ENCODE measurements around the gene GNAZ. TPM values are rescaled to one million over a fixed set of nuclear protein-coding genes. Genes with fewer than 3 reads are reported as not detected.

Gene GNAZ
- total and polyA plus RNA-seq, 11 donors = 1.1 to 13.9 (median 2.5) TPM

DNA sequence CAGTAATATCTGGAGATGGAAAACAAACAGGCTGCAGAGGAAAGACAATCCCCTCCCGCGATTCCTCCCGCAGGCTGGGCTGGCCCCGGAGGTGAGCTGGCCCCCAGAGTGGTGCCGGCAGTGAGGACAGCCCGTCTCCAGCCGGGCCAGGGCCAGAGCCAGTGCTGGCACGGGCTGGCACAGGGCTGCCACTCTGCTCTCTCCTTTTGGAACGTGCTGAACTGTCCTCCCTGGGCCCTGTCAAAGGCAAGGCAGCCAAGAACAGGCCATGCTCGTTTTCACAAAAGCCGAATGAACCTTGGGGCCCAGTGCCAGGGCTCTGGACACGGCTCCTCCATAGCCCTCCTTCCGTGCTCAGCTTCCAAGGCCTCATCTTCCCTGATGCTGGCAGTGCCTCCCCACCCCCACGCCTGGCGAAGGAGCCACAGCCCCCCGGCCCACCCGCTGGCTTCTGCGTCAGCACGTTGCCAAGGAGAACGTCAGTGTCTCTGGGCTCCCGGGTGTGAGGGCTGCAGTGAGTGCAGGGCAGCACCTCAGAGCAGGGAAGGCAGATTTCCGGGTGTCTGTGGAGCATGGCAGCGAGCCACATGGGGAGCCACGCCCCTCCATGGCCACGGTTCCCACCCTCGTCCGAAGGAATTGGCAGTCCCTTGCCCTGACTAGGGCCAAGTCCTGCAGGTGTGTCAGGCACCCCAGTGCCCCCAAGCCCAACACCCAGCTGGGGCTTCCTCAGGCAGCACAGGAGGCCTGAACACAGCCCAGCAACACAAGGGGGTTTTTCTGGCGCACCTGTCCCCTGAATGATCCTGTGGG lies 28.6 kb downstream of the GNAZ start:
- peak; percentile 90 to 99 (median 95) for ATAC-seq
- no peaks in the 10 kb centered on the region for H3K9me3 ChIP-seq
- WGBS, 4 donors = 40 to 57% (median 49%) methylated on average over 19 to 28 of the region's 28 CpGs
- H3K27me3 ChIP-seq = no peaks in the 10 kb centered on the region
- DNase-seq = peak in 4 of 5 donors; percentile 25 to 78 (median 68)
- H3K4me1 ChIP-seq = peaks cover 0 to 29% (median 18%) of the 10 kb centered on the region in 12 donors
- TF ChIP-seq, protein P1, sequence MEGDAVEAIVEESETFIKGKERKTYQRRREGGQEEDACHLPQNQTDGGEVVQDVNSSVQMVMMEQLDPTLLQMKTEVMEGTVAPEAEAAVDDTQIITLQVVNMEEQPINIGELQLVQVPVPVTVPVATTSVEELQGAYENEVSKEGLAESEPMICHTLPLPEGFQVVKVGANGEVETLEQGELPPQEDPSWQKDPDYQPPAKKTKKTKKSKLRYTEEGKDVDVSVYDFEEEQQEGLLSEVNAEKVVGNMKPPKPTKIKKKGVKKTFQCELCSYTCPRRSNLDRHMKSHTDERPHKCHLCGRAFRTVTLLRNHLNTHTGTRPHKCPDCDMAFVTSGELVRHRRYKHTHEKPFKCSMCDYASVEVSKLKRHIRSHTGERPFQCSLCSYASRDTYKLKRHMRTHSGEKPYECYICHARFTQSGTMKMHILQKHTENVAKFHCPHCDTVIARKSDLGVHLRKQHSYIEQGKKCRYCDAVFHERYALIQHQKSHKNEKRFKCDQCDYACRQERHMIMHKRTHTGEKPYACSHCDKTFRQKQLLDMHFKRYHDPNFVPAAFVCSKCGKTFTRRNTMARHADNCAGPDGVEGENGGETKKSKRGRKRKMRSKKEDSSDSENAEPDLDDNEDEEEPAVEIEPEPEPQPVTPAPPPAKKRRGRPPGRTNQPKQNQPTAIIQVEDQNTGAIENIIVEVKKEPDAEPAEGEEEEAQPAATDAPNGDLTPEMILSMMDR (IDR thresholded peaks at IDR 0.05) = no peak
- TF ChIP-seq POLR2A (IDR thresholded peaks at IDR 0.05) = no peak
- intact Hi-C loops (cut with DNase I) = no loop called here
- no peak overlapping the region for H3K4me3 ChIP-seq
- H3K27ac ChIP-seq = peak overlapping the region in 10 of 12 donors; percentile 15 to 84 (median 51)
- H3K36me3 ChIP-seq = no peaks in the 10 kb centered on the region

DNA sequence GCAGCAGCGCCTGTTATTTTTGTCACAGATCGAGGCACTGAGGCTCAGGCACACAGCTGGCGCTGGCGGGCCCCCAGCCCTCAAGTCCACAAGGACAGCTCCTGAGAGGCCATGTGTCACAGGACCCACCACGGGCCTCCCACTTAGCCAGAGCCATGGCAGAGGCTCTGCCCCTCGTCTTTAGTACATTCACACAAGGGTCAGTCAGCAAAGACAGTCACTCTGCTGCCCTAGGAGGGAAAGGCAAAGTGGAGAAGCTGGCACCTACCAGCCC lies 29.1 kb downstream of the GNAZ start:
- Histone ChIP-seq H3K27ac (peak overlapping the region in 7 of 12 donors; percentile 47 to 84 (median 66)), H3K4me1 (peaks cover 0 to 29% (median 18%) of the 10 kb centered on the region in 12 donors), H3K9me3 (no peaks in the 10 kb centered on the region), H3K36me3 (no peaks in the 10 kb centered on the region), H3K4me3 (no peak overlapping the region), H3K27me3 (no peaks in the 10 kb centered on the region)
- ATAC-seq (no peak), DNase-seq (no peak)
- WGBS, 4 donors = 88 to 91% (median 90%) methylated on average over 5 to 6 of the region's 6 CpGs
- intact Hi-C loops (cut with DNase I) = no loop called here
- TF ChIP-seq, protein P1 (IDR thresholded peaks at IDR 0.05) = no peak
- no peak for TF ChIP-seq POLR2A (IDR thresholded peaks at IDR 0.05)

DNA sequence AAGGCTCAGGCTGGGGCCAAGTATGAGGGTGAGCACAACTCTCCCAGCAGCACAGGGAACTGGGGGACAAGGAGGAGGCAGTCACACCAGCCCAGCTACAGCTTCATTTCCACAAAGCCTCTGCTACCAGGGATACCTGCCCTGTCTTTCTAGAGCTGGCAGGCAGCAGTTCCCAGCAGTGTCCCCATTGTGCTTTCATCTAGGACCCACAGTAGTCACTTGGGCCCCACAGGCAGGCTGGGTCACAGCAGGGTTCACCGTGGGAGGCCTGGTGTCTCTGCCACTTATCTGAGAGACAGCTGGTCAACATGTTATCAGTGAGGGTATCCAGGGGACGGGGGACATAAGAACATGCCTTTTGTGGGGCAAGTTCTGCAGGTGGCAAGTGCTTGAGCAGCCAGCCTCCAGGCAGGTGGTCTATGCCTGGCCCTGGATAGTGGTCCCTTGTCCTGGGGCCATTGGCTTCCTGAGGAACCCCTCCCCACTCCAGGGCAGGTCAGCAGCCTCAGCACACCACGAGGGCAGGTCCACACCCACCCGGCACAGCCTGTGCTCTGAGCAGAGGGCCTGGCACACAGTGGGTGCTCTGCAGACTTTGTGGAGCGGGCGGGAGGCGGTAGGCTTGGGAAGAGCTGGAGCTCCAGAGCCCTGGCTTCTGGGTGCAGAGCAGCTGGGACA lies 29.9 kb downstream of the GNAZ start:
- H3K4me1 ChIP-seq = peaks cover 0 to 29% (median 18%) of the 10 kb centered on the region in 12 donors
- no peak for ATAC-seq
- WGBS, 4 donors = 83 to 95% (median 91%) methylated on average over 7 of the region's 7 CpGs; no CpG with 5 or more reads in 1 of the 4 donors
- H3K27me3 ChIP-seq = no peaks in the 10 kb centered on the region
- H3K36me3 ChIP-seq = no peaks in the 10 kb centered on the region
- DNase-seq = no peak
- H3K4me3 ChIP-seq = no peak overlapping the region
- TF ChIP-seq, protein P1 (IDR thresholded peaks at IDR 0.05) = no peak
- no peak for TF ChIP-seq POLR2A (IDR thresholded peaks at IDR 0.05)
- intact Hi-C loops (cut with DNase I) = no loop called here
- peak overlapping the region in 1 of 12 donors; percentile 81 for H3K27ac ChIP-seq
- no peaks in the 10 kb centered on the region for H3K9me3 ChIP-seq

DNA sequence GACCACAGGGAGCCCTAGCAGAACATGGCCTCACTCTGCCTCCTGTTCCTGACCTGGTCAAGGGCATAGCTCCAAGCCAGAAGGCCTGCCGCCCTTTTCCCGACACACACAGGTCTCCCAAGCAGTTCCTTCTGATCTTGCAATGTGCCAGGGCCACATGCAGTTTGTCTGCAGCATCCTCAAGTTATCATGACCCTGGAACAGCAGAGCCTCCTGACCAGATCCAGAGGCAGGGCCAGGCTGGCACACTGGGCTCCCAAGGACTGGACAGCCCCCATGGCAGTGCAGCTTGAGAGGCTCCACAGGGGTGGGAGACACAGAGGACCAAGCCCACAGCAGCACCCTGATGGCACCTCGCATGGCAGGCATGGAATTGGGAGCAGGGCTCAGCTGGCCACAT lies 31.2 kb downstream of the GNAZ start:
- no peak overlapping the region for H3K27ac ChIP-seq
- H3K9me3 ChIP-seq = no peaks in the 10 kb centered on the region
- TF ChIP-seq POLR2A (IDR thresholded peaks at IDR 0.05) = no peak
- TF ChIP-seq, protein P1 (IDR thresholded peaks at IDR 0.05) = no peak
- no peaks in the 10 kb centered on the region for H3K36me3 ChIP-seq
- no peak for DNase-seq
- WGBS, 4 donors = 95 to 100% (median 96%) methylated on average over 2 to 3 of the region's 3 CpGs
- H3K27me3 ChIP-seq = no peaks in the 10 kb centered on the region
- intact Hi-C loops (cut with DNase I) = no loop called here
- H3K4me1 ChIP-seq = peaks cover 0 to 34% (median 20%) of the 10 kb centered on the region in 12 donors
- no peak overlapping the region for H3K4me3 ChIP-seq
- ATAC-seq = no peak
